ENCODE data around the gene FCHSD2.
"Not testable (repeated sequence)": the region's sequence is repeated elsewhere in the genome, so short reads cannot be mapped to it uniquely, and the experiment has no call there.

Gene FCHSD2

GRCh38 chr11:73130181-73130580, 11.9 kb downstream of the FCHSD2 start:
- H3K36me3 Mint-ChIP-seq (ENCODE audit: low read depth): peaks cover 35% of the 10 kb centered on the region
- peaks cover 6% of the 10 kb centered on the region for H3K4me1 Mint-ChIP-seq (ENCODE audit: low read depth)
- H3K27me3 Mint-ChIP-seq: no peaks in the 10 kb centered on the region
- no peaks in the 10 kb centered on the region for H3K9me3 Mint-ChIP-seq
- H3K4me3 Mint-ChIP-seq: no peak overlapping the region
- H3K27ac Mint-ChIP-seq: no peak overlapping the region

GRCh38 chr11:73129198-73129597, 12.9 kb downstream of the FCHSD2 start:
- no peak overlapping the region for H3K27ac Mint-ChIP-seq
- no peaks in the 10 kb centered on the region for H3K27me3 Mint-ChIP-seq
- no peak overlapping the region for H3K4me3 Mint-ChIP-seq
- peaks cover 4% of the 10 kb centered on the region for H3K9me3 Mint-ChIP-seq
- peaks cover 6% of the 10 kb centered on the region for H3K4me1 Mint-ChIP-seq (ENCODE audit: low read depth)
- peaks cover 42% of the 10 kb centered on the region for H3K36me3 Mint-ChIP-seq (ENCODE audit: low read depth)

GRCh38 chr11:73126804-73127480, 15.2 kb downstream of the FCHSD2 start:
- Mint-ChIP-seq H3K27me3 (no peaks in the 10 kb centered on the region), H3K4me1 (ENCODE audit: low read depth) (peaks cover under 1% of the 10 kb centered on the region), H3K27ac (no peak overlapping the region), H3K4me3 (no peak overlapping the region), H3K36me3 (ENCODE audit: low read depth) (peaks cover 36% of the 10 kb centered on the region), H3K9me3 (peaks cover 4% of the 10 kb centered on the region)

GRCh38 chr11:73124800-73125199, 17.3 kb downstream of the FCHSD2 start:
- Mint-ChIP-seq H3K4me1 (ENCODE audit: low read depth) (peaks cover 2% of the 10 kb centered on the region), H3K9me3 (peaks cover 4% of the 10 kb centered on the region), H3K4me3 (no peak overlapping the region), H3K27me3 (no peaks in the 10 kb centered on the region), H3K36me3 (ENCODE audit: low read depth) (peaks cover 41% of the 10 kb centered on the region), H3K27ac (no peak overlapping the region)

GRCh38 chr11:73123892-73124291, 18.2 kb downstream of the FCHSD2 start:
- not testable (repeated sequence) for H3K4me3 Mint-ChIP-seq; H3K27me3 Mint-ChIP-seq; H3K4me1 Mint-ChIP-seq (ENCODE audit: low read depth); H3K27ac Mint-ChIP-seq; H3K9me3 Mint-ChIP-seq
- peaks cover 40% of the 10 kb centered on the region for H3K36me3 Mint-ChIP-seq (ENCODE audit: low read depth)

- Mint-ChIP-seq H3K4me1 (ENCODE audit: low read depth) (peaks cover 13% of the 10 kb centered on the region), H3K36me3 (ENCODE audit: low read depth) (peaks cover 37% of the 10 kb centered on the region), H3K27ac (no peak overlapping the region), H3K4me3 (no peak overlapping the region), H3K9me3 (peaks cover 4% of the 10 kb centered on the region), H3K27me3 (no peaks in the 10 kb centered on the region)
These were observed 20.4 kb downstream of the FCHSD2 start for GRCh38 chr11:73121692-73122091.

- H3K4me3 Mint-ChIP-seq: no peak overlapping the region
- H3K27me3 Mint-ChIP-seq: no peaks in the 10 kb centered on the region
- no peak overlapping the region for H3K27ac Mint-ChIP-seq
- H3K4me1 Mint-ChIP-seq (ENCODE audit: low read depth): peaks cover 13% of the 10 kb centered on the region
- no peaks in the 10 kb centered on the region for H3K9me3 Mint-ChIP-seq
- H3K36me3 Mint-ChIP-seq (ENCODE audit: low read depth): peaks cover 41% of the 10 kb centered on the region
These were observed 25.0 kb downstream of the FCHSD2 start for GRCh38 chr11:73117071-73117470.

GRCh38 chr11:73116636-73117035, 25.5 kb downstream of the FCHSD2 start:
- Mint-ChIP-seq H3K27ac (no peak overlapping the region), H3K27me3 (no peaks in the 10 kb centered on the region), H3K9me3 (no peaks in the 10 kb centered on the region), H3K4me1 (ENCODE audit: low read depth) (peaks cover 13% of the 10 kb centered on the region), H3K4me3 (no peak overlapping the region), H3K36me3 (ENCODE audit: low read depth) (peaks cover 41% of the 10 kb centered on the region)

GRCh38 chr11:73114835-73115220, 27.3 kb downstream of the FCHSD2 start:
- Mint-ChIP-seq H3K4me1 (ENCODE audit: low read depth) (peaks cover 11% of the 10 kb centered on the region), H3K9me3 (peaks cover 16% of the 10 kb centered on the region), H3K36me3 (ENCODE audit: low read depth) (peaks cover 37% of the 10 kb centered on the region), H3K27me3 (no peaks in the 10 kb centered on the region), H3K4me3 (no peak overlapping the region), H3K27ac (no peak overlapping the region)

GRCh38 chr11:73114110-73114834, 27.8 kb downstream of the FCHSD2 start:
- H3K27ac Mint-ChIP-seq: no peak overlapping the region
- H3K36me3 Mint-ChIP-seq (ENCODE audit: low read depth): peaks cover 34% of the 10 kb centered on the region
- peaks cover 8% of the 10 kb centered on the region for H3K4me1 Mint-ChIP-seq (ENCODE audit: low read depth)
- peaks cover 20% of the 10 kb centered on the region for H3K9me3 Mint-ChIP-seq
- H3K4me3 Mint-ChIP-seq: no peak overlapping the region
- H3K27me3 Mint-ChIP-seq: no peaks in the 10 kb centered on the region

GRCh38 chr11:73113426-73113825, 28.7 kb downstream of the FCHSD2 start:
- Mint-ChIP-seq H3K4me3 (no peak overlapping the region), H3K27me3 (no peaks in the 10 kb centered on the region), H3K27ac (no peak overlapping the region), H3K9me3 (peaks cover 25% of the 10 kb centered on the region), H3K4me1 (ENCODE audit: low read depth) (peaks cover 8% of the 10 kb centered on the region), H3K36me3 (ENCODE audit: low read depth) (peaks cover 31% of the 10 kb centered on the region)

- Mint-ChIP-seq H3K36me3 (ENCODE audit: low read depth) (peaks cover 26% of the 10 kb centered on the region), H3K4me3 (no peak overlapping the region), H3K27ac (no peak overlapping the region), H3K9me3 (peaks cover 25% of the 10 kb centered on the region), H3K27me3 (no peaks in the 10 kb centered on the region), H3K4me1 (ENCODE audit: low read depth) (no peaks in the 10 kb centered on the region)
These were observed 34.5 kb downstream of the FCHSD2 start for GRCh38 chr11:73107597-73107996.

- Mint-ChIP-seq H3K9me3 (peaks cover 24% of the 10 kb centered on the region), H3K27ac (no peak overlapping the region), H3K4me1 (ENCODE audit: low read depth) (peaks cover 10% of the 10 kb centered on the region), H3K36me3 (ENCODE audit: low read depth) (peaks cover 34% of the 10 kb centered on the region), H3K27me3 (no peaks in the 10 kb centered on the region), H3K4me3 (no peak overlapping the region)
These were observed 35.8 kb downstream of the FCHSD2 start for GRCh38 chr11:73106347-73106746.

GRCh38 chr11:73100578-73100977, 41.5 kb downstream of the FCHSD2 start:
- Mint-ChIP-seq H3K4me3 (no peak overlapping the region), H3K27ac (no peak overlapping the region), H3K4me1 (ENCODE audit: low read depth) (peaks cover 22% of the 10 kb centered on the region), H3K27me3 (no peaks in the 10 kb centered on the region), H3K36me3 (ENCODE audit: low read depth) (peaks cover 54% of the 10 kb centered on the region), H3K9me3 (no peaks in the 10 kb centered on the region)

- H3K4me3 Mint-ChIP-seq: no peak overlapping the region
- no peaks in the 10 kb centered on the region for H3K27me3 Mint-ChIP-seq
- H3K9me3 Mint-ChIP-seq: no peaks in the 10 kb centered on the region
- peaks cover 58% of the 10 kb centered on the region for H3K36me3 Mint-ChIP-seq (ENCODE audit: low read depth)
- H3K27ac Mint-ChIP-seq: no peak overlapping the region
- peaks cover 24% of the 10 kb centered on the region for H3K4me1 Mint-ChIP-seq (ENCODE audit: low read depth)
These were observed 42.4 kb downstream of the FCHSD2 start for GRCh38 chr11:73099512-73100266.
